Heart left ventricle (tissue), 13 donors: ENCODE results near the gene ICAM5.

ENCODE experiments used
- CTCF ChIP-seq, 12 donors: fragments of 200-600 bp; sonication (generic) in 4 of 12; IDR thresholded peaks; one replicate each; pipeline versions ENCODE4 v1.5.0 to v1.8.0; 2018 to 2022; ENCODE audit warnings: antibody characterized with exemption in 12 of 12, mild to moderate bottlenecking in 5 of 12
- POLR2A ChIP-seq, 2 donors: fragments of 450-650 bp; IDR thresholded peaks; one replicate each; pipeline ENCODE4 v1.6.1; 2017; ENCODE audit warnings: antibody characterized with exemption in 2 of 2, mild to moderate bottlenecking in 2 of 2, moderate library complexity in 2 of 2
- donor health status: ischemic (EF 13 %, LVEDD 7.1; RV severe dilation, severe dysfunction).
- donor health status: DM: no; HTN: yes; CAD: no.
- donor health status: DM: no; HTN: no; CAD: no.
- donor health status: ischemic (EF 25% LVEDD 6.9; RV normal size, moderate dysfunction).
- donor health status: ischemic (EF 25% LVEDD 5.7; RV mildly dilated, moderate dysfunction).
- donor health status: ischemic (EF 35%, LVEDD 5.7; RV mildly dilated, moderate dysfunction).
- donor health status: nonischemic (EF 11% LVEDD 7.7; RV severe dilation, severe dysfunction).
- donor health status: DM: yes; HTN: yes; CAD: no.
- donor health status: PGD.
- donor health status: ischemic (EF 29% LVEDD 5.4; RV normal size, mild dysfunction).
- donor health status: nonischemic (EF 23%, LVEDD 6.1; RV moderate dilation, normal function).

GRCh38 chr19:10317045-10317856 lies 27.5 kb downstream of the ICAM5 start:
- TF ChIP-seq POLR2A (IDR thresholded peaks at IDR 0.05) (no peak), CTCF (IDR thresholded peaks at IDR 0.05) (no peak)
